A549 (cell line): ENCODE results near the gene ACOXL. TPM values are rescaled to one million over a fixed set of nuclear protein-coding genes. Genes with fewer than 3 reads are reported as not detected.

Source experiments
- ATAC-seq, 2 experiments: fragments of 200-7000 bp in 1 of 2; fragments of >200 bp in 1 of 2; cut with Nextera tagmentation in 1 of 2; cut with Tn5 transposase in 1 of 2; 3 replicates each; pipeline versions ENCODE4 v1.8.0 to v1.9.1; 2018 to 2020; ENCODE audit warnings: mild to moderate bottlenecking in 1 of 2, moderate library complexity in 1 of 2
- CTCF ChIA-PET: fragments of 300-600 bp; sonication (Branson Sonifier 250); formaldehyde crosslinking; extraction: SDS; loops from one replicate; lab custom pipeline; 2021; ENCODE audit warnings: antibody characterized with exemption, inconsistent platforms; lab: Yijun Ruan, JAX
- POLR2A ChIA-PET: fragments of 350-600 bp; formaldehyde crosslinking; extraction: SDS; loops from one replicate; lab custom pipeline; 2021; ENCODE audit warnings: antibody characterized with exemption, inconsistent platforms; lab: Yijun Ruan, JAX
- DNase-seq, 2 experiments: peaks; one replicate each; pipeline versions ENCODE4 v3.0.0 to v3.0.0-alpha.2; 2011 to 2016; ENCODE audit warnings: low read depth in 1 of 2, low spot score in 1 of 2
- FAIRE-seq: peaks from 2 replicates; lab custom pipeline; 2011; peaks lifted over from hg19 to GRCh38; lab: Jason Lieb, UNC
- H3K27ac ChIP-seq, 2 experiments: fragments of >200 bp; sonication (Bioruptor Twin); formaldehyde crosslinking; 3 replicates each; pipeline ENCODE4 v1.5.1; 2016 to 2017
- H3K4me1 ChIP-seq: fragments of >200 bp; sonication (Bioruptor Twin); formaldehyde crosslinking; 3 replicates; pipeline ENCODE4 v1.6.1; 2016
- H3K4me2 ChIP-seq: fragments of >200 bp; sonication (Bioruptor Twin); formaldehyde crosslinking; 3 replicates; pipeline ENCODE4 v1.6.1; 2016
- H3K4me3 ChIP-seq: fragments of >200 bp; sonication (Bioruptor Twin); formaldehyde crosslinking; 3 replicates; pipeline ENCODE4 v1.5.1; 2016
- H3K9me3 ChIP-seq: fragments of >200 bp; sonication (Bioruptor Twin); formaldehyde crosslinking; 3 replicates; pipeline ENCODE4 v1.6.1; 2016
- BCL3 ChIP-seq: fragments of >200 bp; sonication (Bioruptor Twin); formaldehyde crosslinking; IDR thresholded peaks from 3 replicates; pipeline ENCODE4 v1.6.1; 2016
- BHLHE40 ChIP-seq: IDR thresholded peaks from 2 replicates; pipeline ENCODE4 v1.6.1; 2012; ENCODE audit warnings: low read depth, low read length, inconsistent platforms
- CBX2 ChIP-seq: fragments of 200-600 bp; sonication (generic); IDR thresholded peaks from 2 replicates; pipeline ENCODE4 v1.6.1; 2016; ENCODE audit warnings: low read depth, mild to moderate bottlenecking, borderline replicate concordance
- CEBPB ChIP-seq, 2 experiments: fragments of >200 bp in 1 of 2; sonication (Bioruptor Twin) in 1 of 2; formaldehyde crosslinking in 1 of 2; IDR thresholded peaks; 2 replicates each; pipeline ENCODE4 v1.6.1; 2012 to 2016
- CHD4 ChIP-seq: fragments of 200-600 bp; sonication (generic); IDR thresholded peaks from 2 replicates; pipeline ENCODE4 v1.6.1; 2016; ENCODE audit warnings: antibody characterized with exemption, mild to moderate bottlenecking, borderline replicate concordance
- CTCF ChIP-seq: fragments of >200 bp; sonication (Bioruptor Twin); formaldehyde crosslinking; IDR thresholded peaks from 3 replicates; pipeline ENCODE4 v1.5.1; 2016
- E2F6 ChIP-seq: IDR thresholded peaks from 2 replicates; pipeline ENCODE4 v1.6.1; 2012; ENCODE audit warnings: low read depth, borderline replicate concordance
- EHF ChIP-seq: fragments of 250-450 bp; sonication (Bioruptor Pico); IDR thresholded peaks from 2 replicates; pipeline ENCODE4 v1.5.0; 2020; ENCODE audit warnings: mild to moderate bottlenecking
- EP300 ChIP-seq, 2 experiments: fragments of >200 bp; sonication (Bioruptor Twin); formaldehyde crosslinking; IDR thresholded peaks; 2 replicates in 1 of 2; 3 replicates in 1 of 2; pipeline ENCODE4 v1.6.1; 2016 to 2017
- HES2 ChIP-seq: fragments of >200 bp; sonication (Bioruptor Twin); formaldehyde crosslinking; IDR thresholded peaks from 2 replicates; pipeline ENCODE4 v1.6.1; 2016
- HMGXB4 ChIP-seq: fragments of 250-450 bp; sonication (Bioruptor Pico); IDR thresholded peaks from 2 replicates; pipeline ENCODE4 v1.5.0; 2021; ENCODE audit warnings: mild to moderate bottlenecking, moderate library complexity, borderline replicate concordance
- JUNB ChIP-seq: fragments of >200 bp; sonication (Bioruptor Twin); formaldehyde crosslinking; IDR thresholded peaks from 2 replicates; pipeline ENCODE4 v1.6.1; 2016
- KDM1A ChIP-seq: fragments of 200-600 bp; sonication (generic); IDR thresholded peaks from 2 replicates; pipeline ENCODE4 v1.6.1; 2016; ENCODE audit warnings: low read depth, mild to moderate bottlenecking
- MAX ChIP-seq: IDR thresholded peaks from 2 replicates; pipeline ENCODE4 v1.6.1; 2012
- MAZ ChIP-seq: fragments of 150-350 bp; IDR thresholded peaks from 2 replicates; pipeline ENCODE4 v1.6.1; 2014; ENCODE audit warnings: antibody characterized with exemption, low read depth, low read length, borderline replicate concordance
- NR3C1 ChIP-seq: fragments of >200 bp; sonication (Bioruptor Twin); formaldehyde crosslinking; IDR thresholded peaks from 3 replicates; pipeline ENCODE4 v1.6.1; 2017
- PHF8 ChIP-seq: fragments of 200-600 bp; sonication (generic); IDR thresholded peaks from 2 replicates; pipeline ENCODE4 v1.6.1; 2016; ENCODE audit warnings: low read depth, mild to moderate bottlenecking, antibody characterized with exemption, moderate library complexity, borderline replicate concordance
- RAD21 ChIP-seq, 2 experiments: fragments of >200 bp in 1 of 2; sonication (Bioruptor Twin) in 1 of 2; formaldehyde crosslinking in 1 of 2; IDR thresholded peaks in 1 of 2; conservative IDR thresholded peaks in 1 of 2; 2 replicates in 1 of 2; 3 replicates in 1 of 2; pipeline ENCODE4 v1.6.1; 2012 to 2018; ENCODE audit warnings: inconsistent platforms in 1 of 2
- RARB ChIP-seq: fragments of 250-450 bp; sonication (Bioruptor Pico); IDR thresholded peaks from 2 replicates; pipeline ENCODE4 v1.8.0; 2021; ENCODE audit warnings: mild to moderate bottlenecking, moderate library complexity
- RFX5 ChIP-seq: fragments of 450-650 bp; IDR thresholded peaks from 2 replicates; pipeline ENCODE4 v1.7.1; 2014; ENCODE audit warnings: antibody characterized with exemption, mild to moderate bottlenecking, moderate library complexity
- ZSCAN20 ChIP-seq: fragments of 250-450 bp; sonication (Bioruptor Pico); IDR thresholded peaks from 2 replicates; pipeline ENCODE4 v1.8.0; 2022; ENCODE audit warnings: mild to moderate bottlenecking, moderate library complexity
- WGBS: methylation state at CpG from one replicate; pipeline ENCODE4 v1.1.6; 2017; ENCODE audit errors: missing lambda C conversion rate; 5-methylcytosine and 5-hydroxymethylcytosine counted together
- polyA plus RNA-seq, 4 experiments: library from polyadenylated mRNA; depleted of rRNA in 3 of 4; stranded (reverse); fragments of >200 nt; fragmentation: RNase III in 1 of 4; extraction: RNeasy Plus Mini Kit Qiagen cat#74134 plus additional on column Dnase treatment in 1 of 4; gene quantifications; 2 replicates in 3 of 4; 3 replicates in 1 of 4; pipeline ENCODE4 v1.2.3, GENCODE V29; 2011 to 2017

The ACOXL gene
- polyA plus RNA-seq, 2 of the 4 experiments (the other 2 are of a cell fraction): not detected

- WGBS: 73% methylated on average over 5 of the region's 6 CpGs
- FAIRE-seq (no peak), DNase-seq (no peak), ATAC-seq (no peak)
- H3K4me2 ChIP-seq: no peak overlapping the region
- ChIA-PET CTCF (interaction anchor here (0.9 to 1.4 kb wide), 2 partner anchors 15 to 39 kb away, joined by 4 read pairs; no protein-coding TSS in a partner anchor), POLR2A (no interaction called here)
- H3K9me3 ChIP-seq: no peaks in the 10 kb centered on the region
- no peaks in the 10 kb centered on the region for H3K4me1 ChIP-seq
- H3K4me3 ChIP-seq: no peak overlapping the region
- H3K27ac ChIP-seq: no peak overlapping the region
- no peak for TF ChIP-seq JUNB
- no peak for TF ChIP-seq CHD4
- TF ChIP-seq CTCF: no peak
- TF ChIP-seq BHLHE40: no peak
Measured at GRCh38 chr2:110773401-110773921, 41.1 kb downstream of the ACOXL start.

GRCh38 chr2:110774701-110775100, 42.3 kb downstream of the ACOXL start:
- Histone ChIP-seq H3K4me1 (no peaks in the 10 kb centered on the region), H3K9me3 (no peaks in the 10 kb centered on the region), H3K27ac (no peak overlapping the region), H3K4me3 (no peak overlapping the region), H3K4me2 (no peak overlapping the region)
- no peak for ATAC-seq
- no peak for DNase-seq
- ChIA-PET CTCF (no interaction called here), POLR2A (no interaction called here)
- no peak for FAIRE-seq
- 53% methylated on average over 2 of the region's 2 CpGs for WGBS
- TF ChIP-seq CHD4 (no peak), MAX (no peak), ZSCAN20 (CRISPR knock-in tag) (no peak), RAD21 (conservative IDR thresholded peaks at IDR 0.05 in 1 of 2, IDR thresholded peaks at IDR 0.05 in 1 of 2) (no peak), E2F6 (no peak), EHF (CRISPR knock-in tag) (no peak), NR3C1 (no peak), KDM1A (no peak), CBX2 (no peak), MAZ (no peak), CEBPB (IDR thresholded peaks at IDR 0.05) (no peak), RFX5 (no peak), EP300 (IDR thresholded peaks at IDR 0.05) (no peak), RARB (no peak), PHF8 (no peak), HMGXB4 (CRISPR knock-in tag) (no peak), HES2 (no peak), BCL3 (no peak)
